Glomerular endothelial cell (primary cell): ENCODE data around the gene INPP5A. TPM values are rescaled to one million over a fixed set of nuclear protein-coding genes. Genes with fewer than 3 reads are reported as not detected.

ENCODE experiments used
- DNase-seq: peaks from one replicate; pipeline ENCODE4 v3.0.0-alpha.2; 2011; ENCODE audit warnings: low read depth, low spot score; ENCODE audit errors: extremely low read depth
- total RNA-seq: library from RNA; depleted of rRNA; stranded (reverse); fragments of >200 nt; gene quantifications from 2 replicates; pipeline ENCODE4 v1.2.3, GENCODE V29; 2015

The INPP5A gene
- total RNA-seq, 1 donor from 2014 or later: 43.9 TPM

- DNase-seq: no peak
These were observed 146.7 kb downstream of the INPP5A start for GRCh38 chr10:132684164-132684891.

- no peak for DNase-seq
These were observed 147.7 kb downstream of the INPP5A start for GRCh38 chr10:132685101-132685891.

- DNase-seq: no peak
These were observed 148.5 kb downstream of the INPP5A start for GRCh38 chr10:132685921-132686680.

- no peak for DNase-seq
These were observed 149.8 kb downstream of the INPP5A start for GRCh38 chr10:132687181-132687892.

- no peak for DNase-seq
These were observed 150.4 kb downstream of the INPP5A start for GRCh38 chr10:132687893-132688579.

- DNase-seq: no peak
These were observed 151.2 kb downstream of the INPP5A start for GRCh38 chr10:132688580-132689420.

GRCh38 chr10:132689721-132690360 lies 152.3 kb downstream of the INPP5A start:
- no peak for DNase-seq

GRCh38 chr10:132690401-132690800 lies 152.8 kb downstream of the INPP5A start:
- no peak for DNase-seq

GRCh38 chr10:132690821-132691610 lies 153.4 kb downstream of the INPP5A start:
- DNase-seq: no peak

GRCh38 chr10:132691711-132692153 lies 154.1 kb downstream of the INPP5A start:
- no peak for DNase-seq

GRCh38 chr10:132692311-132692710 lies 154.7 kb downstream of the INPP5A start:
- DNase-seq: no peak

GRCh38 chr10:132693676-132694075 lies 156.1 kb downstream of the INPP5A start:
- DNase-seq: no peak

- no peak for DNase-seq
These were observed 158.6 kb downstream of the INPP5A start for GRCh38 chr10:132696204-132696603.

- DNase-seq: no peak
These were observed 159.4 kb downstream of the INPP5A start for GRCh38 chr10:132696728-132697577.

GRCh38 chr10:132697578-132698200 lies 160.1 kb downstream of the INPP5A start:
- DNase-seq: no peak

- no peak for DNase-seq
These were observed 160.7 kb downstream of the INPP5A start for GRCh38 chr10:132698211-132698751.
